GM18498 (cell line): ENCODE measurements around the gene ARMC2.

Source experiments
- ATAC-seq: cut with Tn5 transposase; IDR thresholded peaks from one replicate; pipeline ENCODE4 v1.9.1; 2021; ENCODE audit warnings: mild to moderate bottlenecking, moderate library complexity; ENCODE audit not compliant: unreplicated experiment

ARMC2 gene

DNA sequence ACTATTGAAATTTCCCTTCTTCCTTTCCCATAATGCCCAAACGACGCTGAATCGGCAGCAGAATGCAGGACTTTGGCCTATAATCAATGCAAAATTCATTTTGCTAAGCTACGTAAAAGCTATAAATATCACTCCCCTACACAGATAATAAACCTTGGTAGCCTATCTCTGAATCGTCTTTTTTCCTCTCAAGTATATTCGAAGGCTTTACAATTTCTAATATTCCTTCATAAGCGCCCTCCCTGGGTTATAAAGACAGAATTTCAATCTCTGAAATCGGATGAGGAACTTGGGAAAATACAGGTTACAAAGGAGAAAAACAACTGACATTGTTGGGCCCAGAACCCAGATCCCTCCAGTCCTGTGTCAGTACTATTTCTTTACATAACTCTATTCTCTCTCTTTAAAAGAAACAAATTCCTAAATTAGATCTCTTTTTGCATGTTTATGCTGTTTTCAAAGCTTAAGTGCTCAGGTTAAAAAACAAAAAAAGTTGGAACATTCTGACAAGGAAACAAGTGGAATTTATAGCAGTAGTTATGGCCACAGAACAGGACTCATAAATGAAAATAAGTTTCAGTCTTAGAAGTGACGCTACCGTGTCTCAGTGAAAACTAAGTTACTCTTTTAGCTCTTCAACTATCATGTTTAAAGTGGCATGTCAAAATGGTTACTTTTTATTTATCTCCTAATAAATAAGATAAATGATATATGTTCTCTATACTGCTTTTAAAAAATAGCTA lies 161.9 kb downstream of the ARMC2 start:
- ATAC-seq, result no peak

- ATAC-seq, result no peak
Observed at GRCh38 chr6:109010705-109011102, 162.5 kb downstream of the ARMC2 start.

DNA sequence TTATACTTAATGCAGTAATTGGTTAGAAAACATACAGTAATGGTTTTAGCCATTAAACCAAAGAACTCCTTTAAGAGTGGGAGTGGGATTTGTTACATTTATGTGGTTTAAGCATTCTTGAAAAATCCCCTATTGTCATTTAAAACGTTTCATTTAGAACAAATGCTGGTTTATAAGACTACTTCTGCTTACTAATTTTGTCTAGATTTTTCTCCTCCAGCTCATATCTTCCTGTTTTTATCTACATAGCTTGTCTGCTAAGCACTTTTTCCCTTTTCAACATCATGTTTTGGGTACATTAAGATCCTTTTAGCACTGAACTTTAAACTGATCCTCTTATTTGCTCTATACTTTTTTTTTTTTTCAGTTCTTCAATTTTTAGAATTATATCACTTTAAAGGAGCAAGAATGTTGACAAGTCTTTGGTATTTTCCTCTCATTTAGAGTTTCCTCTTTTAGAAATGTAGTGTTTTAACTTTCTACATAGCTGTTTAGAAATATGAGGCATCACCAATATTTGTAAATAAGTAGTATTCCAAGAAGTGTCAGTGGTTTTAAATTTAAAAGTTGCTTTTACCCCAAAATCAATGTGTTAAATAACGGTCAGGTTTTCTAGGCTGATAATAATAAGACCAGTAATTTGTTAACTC lies 165.6 kb downstream of the ARMC2 start:
- no peak for ATAC-seq

GRCh38 chr6:109014606-109015005 lies 166.4 kb downstream of the ARMC2 start:
- no peak for ATAC-seq

DNA sequence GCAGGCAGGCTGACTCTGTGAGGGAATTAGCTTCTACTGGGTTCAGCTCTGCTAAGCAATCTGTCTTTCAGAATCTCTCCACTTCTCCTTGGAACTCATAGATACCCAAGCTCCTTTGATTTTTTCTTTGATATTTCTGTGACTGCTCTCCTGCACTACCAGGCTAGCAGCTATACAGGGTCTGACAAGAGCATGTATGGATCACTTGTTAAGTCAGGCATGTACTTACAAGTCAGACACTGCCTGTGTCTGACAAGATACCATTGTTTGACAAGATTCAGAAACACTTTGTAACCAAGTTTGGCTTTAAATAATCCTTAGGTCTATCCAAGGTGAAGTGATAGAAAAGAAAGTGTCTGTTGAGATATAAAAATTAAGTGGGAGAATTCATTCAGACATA lies 167.0 kb downstream of the ARMC2 start:
- no peak for ATAC-seq

DNA sequence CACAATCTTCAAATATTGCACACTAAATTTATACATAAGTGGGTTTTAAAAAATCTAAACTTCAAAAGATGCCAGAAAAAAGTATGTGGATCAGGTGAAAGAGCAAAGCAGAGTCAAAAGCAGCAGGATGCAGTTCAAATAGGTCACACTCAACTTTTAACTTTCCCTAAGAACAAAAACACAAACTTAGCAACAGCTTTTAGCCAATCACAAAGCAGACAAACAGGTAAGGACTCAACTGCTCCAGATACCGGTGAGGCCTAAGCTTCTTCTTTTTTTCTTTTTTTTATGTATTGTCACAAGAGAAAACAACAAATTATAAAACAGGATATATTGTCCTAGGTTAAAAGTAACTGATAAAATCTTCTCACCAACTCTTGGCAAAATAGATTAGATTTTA lies 171.7 kb downstream of the ARMC2 start:
- no peak for ATAC-seq

DNA sequence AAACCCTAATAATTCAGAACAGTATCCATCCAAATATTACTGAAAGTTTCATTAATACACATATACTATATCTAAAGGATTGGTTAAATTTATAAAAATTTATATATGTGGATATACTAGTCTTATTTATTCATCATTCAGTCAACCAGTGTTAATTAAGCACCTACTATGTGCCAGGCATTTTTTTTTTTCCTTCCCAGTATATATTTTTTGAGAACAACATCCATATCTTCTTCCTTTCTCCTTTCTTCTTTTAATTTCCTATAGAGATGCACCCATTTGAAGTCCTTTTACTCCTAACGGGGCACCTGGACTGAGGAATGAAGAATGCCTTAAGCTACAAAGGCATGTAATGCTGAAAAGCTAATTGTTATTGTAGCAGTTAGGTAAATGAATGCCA lies 173.6 kb downstream of the ARMC2 start:
- no peak for ATAC-seq

- no peak for ATAC-seq
Observed at GRCh38 chr6:109023356-109023925, 175.2 kb downstream of the ARMC2 start.
